HepG2 (cell line): ENCODE measurements around the gene PIWIL1. TPM values are rescaled to one million over a fixed set of nuclear protein-coding genes. Genes with fewer than 3 reads are reported as not detected.

Source experiments
- ATAC-seq: fragments of 200-7000 bp; cut with Tn5 transposase; 3 replicates; pipeline ENCODE4 v1.9.1; 2020; ENCODE audit warnings: mild to moderate bottlenecking, moderate library complexity
- BruUV-seq: library from RNA; stranded (reverse); fragments of 400-500 nt; replicated peaks from 2 replicates; lab custom pipeline; 2021; lab: Mats Ljungman, UMichigan
- CTCF ChIA-PET: fragments of 300-600 bp; formaldehyde crosslinking; extraction: SDS; loops from one replicate; lab custom pipeline; 2021; ENCODE audit warnings: low total read pairs, inconsistent platforms, low intra/inter-chr PET ratio; lab: Yijun Ruan, JAX
- POLR2A ChIA-PET: fragments of 350-600 bp; sonication (Branson Sonifier 250); formaldehyde crosslinking; loops from one replicate; lab custom pipeline; 2020; ENCODE audit warnings: antibody characterized with exemption, inconsistent platforms; lab: Yijun Ruan, JAX
- DNase-seq: peaks from one replicate; pipeline ENCODE4 v3.0.0-alpha.2; 2015; ENCODE audit warnings: low spot score
- FAIRE-seq: peaks from 3 replicates; lab custom pipeline; 2011; peaks lifted over from hg19 to GRCh38; lab: Jason Lieb, UNC
- H2AFZ ChIP-seq: one replicate; pipeline ENCODE4 v1.6.1; 2011; ENCODE audit warnings: low read length, inconsistent platforms
- H3K27ac ChIP-seq: fragments of 300-600 bp; 3 replicates; pipeline ENCODE4 v1.8.0; 2011; ENCODE audit warnings: mixed run types, mild to moderate bottlenecking, mixed read lengths, low read length, inconsistent platforms; ENCODE audit not compliant: insufficient read depth; ENCODE audit errors: extremely low read length
- H3K27me3 ChIP-seq, 2 experiments: fragments of 200-600 bp in 1 of 2; 2 replicates in 1 of 2; 3 replicates in 1 of 2; pipeline versions ENCODE4 v1.6.0 to v1.8.0; 2011; ENCODE audit warnings: low read length in 2 of 2, mild to moderate bottlenecking in 2 of 2, moderate library complexity in 2 of 2, inconsistent platforms in 1 of 2; ENCODE audit not compliant: insufficient read depth in 2 of 2, control insufficient read depth in 1 of 2
- H3K36me3 ChIP-seq, 2 experiments: fragments of 200-600 bp in 1 of 2; replicated peaks in 1 of 2; 2 replicates in 1 of 2; 3 replicates in 1 of 2; pipeline versions ENCODE4 v1.5.1 to v1.8.0; 2011; ENCODE audit warnings: low read length in 2 of 2, inconsistent platforms in 1 of 2; ENCODE audit not compliant: insufficient read depth in 2 of 2, control insufficient read depth in 1 of 2
- H3K4me1 ChIP-seq: 2 replicates; pipeline ENCODE4 v1.5.1; 2012; ENCODE audit warnings: low read length, inconsistent platforms; ENCODE audit not compliant: insufficient read depth
- H3K4me2 ChIP-seq: 2 replicates; pipeline ENCODE4 v1.6.0; 2011; ENCODE audit warnings: low read depth, low read length, inconsistent platforms
- H3K4me3 ChIP-seq, 3 experiments: fragments of 200-600 bp in 1 of 3; sonication (generic), shearing (Covaris generic) in 1 of 3; replicated peaks in 1 of 3; 2 replicates each; pipeline ENCODE4 v1.5.1; 2011 to 2016; ENCODE audit warnings: low read length in 3 of 3, inconsistent platforms in 2 of 3, low read depth in 2 of 3, mild to moderate bottlenecking in 2 of 3, control low read depth in 1 of 3, mixed read lengths in 1 of 3; ENCODE audit not compliant: insufficient read depth in 1 of 3
- H3K79me2 ChIP-seq: one replicate; pipeline ENCODE4 v1.6.1; 2011; ENCODE audit warnings: low read length, inconsistent platforms; ENCODE audit not compliant: insufficient read depth
- H3K9ac ChIP-seq: 2 replicates; pipeline ENCODE4 v1.6.0; 2011; ENCODE audit warnings: mild to moderate bottlenecking, low read depth, low read length, inconsistent platforms; ENCODE audit not compliant: insufficient read depth
- H3K9me3 ChIP-seq: 2 replicates; pipeline ENCODE4 v1.5.1; 2012; ENCODE audit warnings: mild to moderate bottlenecking, low read length
- H4K20me1 ChIP-seq: 2 replicates; pipeline ENCODE4 v1.6.0; 2011; ENCODE audit warnings: inconsistent platforms, mild to moderate bottlenecking, low read length, moderate library complexity; ENCODE audit not compliant: insufficient read depth
- E2F1 ChIP-seq: sonication (generic); formaldehyde crosslinking; IDR thresholded peaks from 2 replicates; pipeline ENCODE4 v1.5.0; 2020; ENCODE audit warnings: missing genetic modification reagents
- EEA1 ChIP-seq: sonication (generic); formaldehyde crosslinking; IDR thresholded peaks from 2 replicates; pipeline ENCODE4 v1.5.1; 2020; ENCODE audit warnings: mild to moderate bottlenecking, missing genetic modification reagents, borderline replicate concordance
- FOXC1 ChIP-seq: sonication (generic); formaldehyde crosslinking; IDR thresholded peaks from 2 replicates; pipeline ENCODE4 v1.8.0; 2022; ENCODE audit warnings: mild to moderate bottlenecking, missing genetic modification reagents, borderline replicate concordance
- FOXO1 ChIP-seq: sonication (generic); formaldehyde crosslinking; IDR thresholded peaks from 2 replicates; pipeline ENCODE4 v1.4.0; 2020; ENCODE audit warnings: missing genetic modification reagents
- IKZF5 ChIP-seq: IDR thresholded peaks from 2 replicates; pipeline ENCODE4 v1.6.1; 2018; ENCODE audit warnings: missing genetic modification reagents, mild to moderate bottlenecking, missing compliant biosample characterization
- KDM1A ChIP-seq: IDR thresholded peaks from 2 replicates; pipeline ENCODE4 v1.6.1; 2016; ENCODE audit warnings: missing compliant biosample characterization
- NFKBIZ ChIP-seq: IDR thresholded peaks from 2 replicates; pipeline ENCODE4 v1.6.1; 2018; ENCODE audit warnings: missing genetic modification reagents, missing compliant biosample characterization
- RBFOX2 ChIP-seq: fragments of 200-400 bp; formaldehyde crosslinking; IDR thresholded peaks from 2 replicates; pipeline ENCODE4 v1.6.1; 2017; ENCODE audit warnings: low read depth, mild to moderate bottlenecking, low read length
- SATB2 ChIP-seq: sonication (generic); formaldehyde crosslinking; IDR thresholded peaks from 2 replicates; pipeline ENCODE4 v1.5.0; 2020; ENCODE audit warnings: missing genetic modification reagents
- U2AF1 ChIP-seq: fragments of 200-400 bp; formaldehyde crosslinking; optimal IDR thresholded peaks from 2 replicates; pipeline ENCODE3; 2017; ENCODE audit warnings: mild to moderate bottlenecking, low read depth, low read length
- ZMAT3 ChIP-seq: sonication (generic); formaldehyde crosslinking; conservative IDR thresholded peaks from 2 replicates; pipeline ENCODE4 v1.7.0; 2021; ENCODE audit warnings: missing genetic modification reagents
- ZNF282 ChIP-seq: fragments of 450-650 bp; IDR thresholded peaks from 2 replicates; pipeline ENCODE4 v1.6.1; 2018; ENCODE audit not compliant: partially characterized antibody
- ZNF329 ChIP-seq: sonication (generic); formaldehyde crosslinking; IDR thresholded peaks from 2 replicates; pipeline ENCODE4 v1.9.0; 2021; ENCODE audit warnings: low read depth, mild to moderate bottlenecking, missing genetic modification reagents
- ZNF367 ChIP-seq: sonication (generic); formaldehyde crosslinking; IDR thresholded peaks from 2 replicates; pipeline ENCODE4 v1.4.0; 2020; ENCODE audit warnings: missing genetic modification reagents, borderline replicate concordance
- ZNF496 ChIP-seq: sonication (generic); formaldehyde crosslinking; IDR thresholded peaks from 2 replicates; pipeline ENCODE4 v1.8.1; 2023; ENCODE audit warnings: mild to moderate bottlenecking, moderate library complexity, missing genetic modification reagents; ENCODE audit not compliant: insufficient replicate concordance
- ZNF512B ChIP-seq: sonication (generic); formaldehyde crosslinking; IDR thresholded peaks from 2 replicates; pipeline ENCODE4 v1.5.1; 2020; ENCODE audit warnings: missing genetic modification reagents, mild to moderate bottlenecking, borderline replicate concordance
- ZNF558 ChIP-seq: sonication (generic); formaldehyde crosslinking; IDR thresholded peaks from 2 replicates; pipeline ENCODE4 v1.9.0; 2022; ENCODE audit warnings: mild to moderate bottlenecking, missing genetic modification reagents, borderline replicate concordance
- ZNF615 ChIP-seq: sonication (generic); formaldehyde crosslinking; IDR thresholded peaks from 2 replicates; pipeline ENCODE4 v1.5.0; 2020; ENCODE audit warnings: mild to moderate bottlenecking, missing genetic modification reagents, borderline replicate concordance
- ZNF616 ChIP-seq: sonication (generic); formaldehyde crosslinking; IDR thresholded peaks from 2 replicates; pipeline ENCODE4 v1.5.0; 2020; ENCODE audit warnings: low read depth, mild to moderate bottlenecking, missing genetic modification reagents
- ZNF749 ChIP-seq: sonication (generic); formaldehyde crosslinking; IDR thresholded peaks from 2 replicates; pipeline ENCODE4 v1.8.0; 2022; ENCODE audit warnings: mild to moderate bottlenecking, missing genetic modification reagents, moderate library complexity, borderline replicate concordance
- ZNF780A ChIP-seq: sonication (generic); formaldehyde crosslinking; IDR thresholded peaks from 2 replicates; pipeline ENCODE4 v1.8.0; 2022; ENCODE audit warnings: mild to moderate bottlenecking, missing genetic modification reagents, moderate library complexity
- WGBS: methylation state at CpG from one replicate; pipeline ENCODE4 v1.1.6; 2017; ENCODE audit warnings: low lambda C conversion rate; 5-methylcytosine and 5-hydroxymethylcytosine counted together
- in situ Hi-C: cut with HindIII; loops from 2 replicates; pipeline ENCODE4 v1.10.0; 2017; ENCODE audit warnings: low pct_unique_long_range_greater_than_20kb; ENCODE audit not compliant: extremely low pct_ligation_motif_present
- intact Hi-C: fragments of 100-400 bp; cut with micrococcal nuclease; formaldehyde crosslinking; loops from one replicate; pipeline ENCODE4 v1.10.0; 2022; ENCODE audit not compliant: unreplicated experiment
- polyA plus RNA-seq, 8 experiments: library from polyadenylated mRNA; depleted of rRNA in 3 of 8; stranded (reverse) in 7 of 8; unstranded in 1 of 8; fragments of >200 nt; fragmentation: Illumina TruSeq in 4 of 8; extraction: Trizol in 4 of 8; gene quantifications; 2 replicates each; pipeline versions ENCODE4 v1.2.1 to v1.2.3, GENCODE V29; 2011 to 2016; ENCODE audit warnings: low read depth in 4 of 8, missing spikeins in 1 of 8, mixed read lengths in 1 of 8; ENCODE audit not compliant: insufficient read depth in 1 of 8
- total RNA-seq, 5 experiments: library from RNA; depleted of rRNA; stranded (reverse); fragments of >200 nt; fragmentation: Illumina TruSeq; extraction: Trizol; gene quantifications; 2 replicates each; pipeline ENCODE4 v1.2.3, GENCODE V29; 2016; ENCODE audit warnings: low read depth in 1 of 5

The PIWIL1 gene
- total and polyA plus RNA-seq, 2 of the 13 experiments (the other 11 are each of a cell fraction or from before 2014, with no cell fraction given) = not detected

DNA sequence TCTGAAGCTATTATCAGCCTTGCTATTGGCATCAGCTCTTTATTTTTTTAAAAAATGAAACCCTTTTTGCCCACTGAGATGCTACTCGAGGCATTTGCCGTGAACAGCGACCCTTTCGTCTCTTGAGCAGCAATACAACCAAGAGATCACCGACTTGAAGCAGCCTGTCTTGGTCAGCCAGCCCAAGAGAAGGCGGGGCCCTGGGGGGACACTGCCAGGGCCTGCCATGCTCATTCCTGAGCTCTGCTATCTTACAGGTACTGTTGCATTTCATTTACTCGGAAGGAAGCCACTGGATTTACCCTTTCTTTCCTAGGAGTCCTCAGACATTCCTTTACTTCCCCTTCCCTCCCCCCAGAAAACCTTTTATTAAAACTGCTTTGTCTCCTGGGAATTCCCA, 16.7 kb downstream of the PIWIL1 start (continued):
- no peak for TF ChIP-seq ZNF496 (CRISPR knock-in tag)
- TF ChIP-seq ZNF282 = no peak
- TF ChIP-seq ZNF329 (CRISPR knock-in tag) = no peak
- TF ChIP-seq ZNF780A (CRISPR knock-in tag) = no peak
- no peak for TF ChIP-seq E2F1 (CRISPR knock-in tag)

GRCh38 chr12:130356222-130356621, 18.5 kb downstream of the PIWIL1 start:
- FAIRE-seq (no peak), ATAC-seq (no peak), DNase-seq (no peak)
- H3K79me2 ChIP-seq = no peaks in the 10 kb centered on the region
- peaks cover 0 to 57% of the 10 kb centered on the region in 2 experiments; a peak in 4 of 5 replicates for H3K27me3 ChIP-seq
- no peak overlapping the region for H3K9ac ChIP-seq
- H3K27ac ChIP-seq = no peak overlapping the region
- no peak overlapping the region for H3K4me3 ChIP-seq
- no TSS peak for BruUV-seq
- no peaks in the 10 kb centered on the region for H3K9me3 ChIP-seq
- CTCF ChIA-PET = no interaction called here
- H3K4me1 ChIP-seq = no peaks in the 10 kb centered on the region
- H2AFZ ChIP-seq = no peak overlapping the region
- H3K36me3 ChIP-seq = no peaks in the 10 kb centered on the region
- no peaks in the 10 kb centered on the region for H4K20me1 ChIP-seq
- POLR2A ChIA-PET = no interaction called here
- in situ Hi-C loops (no loop called here), intact Hi-C loops (no loop called here)
- H3K4me2 ChIP-seq = no peak overlapping the region
- WGBS = under 1% methylated on average over 8 of the region's 8 CpGs
- TF ChIP-seq RBFOX2 = no peak
- no peak for TF ChIP-seq ZMAT3 (CRISPR knock-in tag)
- no peak for TF ChIP-seq NFKBIZ (CRISPR knock-in tag)
- TF ChIP-seq ZNF616 (CRISPR knock-in tag) = no peak
- TF ChIP-seq ZNF615 (CRISPR knock-in tag) = no peak
- no peak for TF ChIP-seq ZNF512B (CRISPR knock-in tag)
- TF ChIP-seq ZNF558 = no peak
- no peak for TF ChIP-seq KDM1A (CRISPR knock-in tag)
- no peak for TF ChIP-seq FOXC1 (CRISPR knock-in tag)
- no peak for TF ChIP-seq ZNF367 (CRISPR knock-in tag)
- TF ChIP-seq EEA1 (CRISPR knock-in tag) = no peak
- no peak for TF ChIP-seq ZNF749
- TF ChIP-seq U2AF1 = no peak
- TF ChIP-seq IKZF5 (CRISPR knock-in tag) = no peak
- no peak for TF ChIP-seq FOXO1 (CRISPR knock-in tag)
- no peak for TF ChIP-seq SATB2
